NCI-H2171 treated with DMSO at 0.1 percent for 48 hours (cell line): ENCODE results near the gene EPHB4.
A peak's percentile ranks its signal among the peaks of the same experiment; 100 is the strongest.
"Not testable (repeated sequence)": the region's sequence is repeated elsewhere in the genome, so short reads cannot be mapped to it uniquely, and the experiment has no call there.

Experiments used
- DNase-seq: peaks from one replicate; lab custom pipeline; 2025; lab: John Stamatoyannopoulos, UW

Gene EPHB4

DNA sequence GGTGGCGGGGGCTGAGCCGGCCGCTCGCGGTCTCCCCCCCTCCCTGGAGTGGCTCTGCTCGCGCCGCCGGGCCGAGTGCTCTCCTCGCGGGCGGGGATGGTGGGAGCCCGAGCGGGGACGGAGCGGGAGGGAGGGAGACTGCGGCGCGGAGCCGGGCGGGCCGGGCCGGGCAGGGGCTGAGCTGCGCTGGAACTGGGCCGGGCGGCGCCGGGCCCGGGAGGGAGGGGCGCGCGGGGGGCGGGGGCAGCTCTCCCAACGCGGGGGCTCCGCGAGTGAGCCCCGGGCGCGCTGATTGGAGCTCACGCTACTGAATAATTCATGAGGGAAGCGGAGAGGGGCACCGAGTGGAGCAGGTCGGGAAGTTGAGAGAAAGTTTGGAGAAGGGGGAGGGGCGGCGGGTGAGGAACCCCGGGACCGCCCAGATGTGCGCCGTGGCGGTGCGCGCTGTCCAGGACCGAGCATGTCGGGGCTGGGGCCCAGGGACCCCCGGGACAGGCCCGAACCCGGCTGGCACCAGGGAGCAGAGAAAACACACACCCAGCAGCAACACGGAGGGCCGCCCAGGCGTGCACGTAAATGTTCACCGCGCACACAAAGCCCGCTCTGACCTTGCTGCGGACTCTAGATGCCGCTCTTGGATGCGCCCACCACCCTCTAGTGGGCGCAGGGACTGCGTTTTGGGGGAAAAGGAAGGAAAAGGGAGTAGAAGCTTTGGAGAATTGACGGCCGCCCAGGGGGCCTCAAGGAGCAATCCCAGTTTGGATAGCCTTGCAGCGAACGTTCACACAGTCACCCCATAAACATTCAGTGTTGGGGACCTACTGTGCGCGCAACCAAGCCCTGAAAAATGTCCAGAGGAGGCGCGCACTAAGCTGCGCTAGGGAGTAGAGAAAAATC, at the start of gene EPHB4:
EPHB4 (minus strand) TSS at position 194 of the 897 bp plus-strand sequence. CDS start 493 bp downstream, outside the sequence.
- DNase-seq = peak; percentile 71

DNA sequence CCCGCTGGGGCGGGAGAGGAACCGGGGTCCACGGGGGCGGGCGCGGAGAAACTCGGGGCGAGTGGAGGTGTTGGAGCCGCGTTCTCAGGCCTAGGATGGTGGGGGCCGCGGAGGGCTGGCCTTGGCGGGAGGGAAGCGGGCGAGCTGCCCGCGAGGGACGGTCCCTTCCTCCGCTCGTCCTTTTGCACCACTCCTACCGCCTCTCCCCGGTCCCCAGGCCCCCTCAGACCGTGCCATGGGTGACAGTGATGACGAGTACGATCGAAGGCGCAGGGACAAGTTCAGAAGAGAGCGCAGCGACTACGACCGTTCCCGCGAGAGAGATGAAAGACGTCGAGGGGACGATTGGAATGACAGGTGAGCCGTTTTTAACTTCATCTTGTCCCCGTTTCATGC, 48.0 kb upstream of the EPHB4 start:
- peak; percentile 19 for DNase-seq

DNA sequence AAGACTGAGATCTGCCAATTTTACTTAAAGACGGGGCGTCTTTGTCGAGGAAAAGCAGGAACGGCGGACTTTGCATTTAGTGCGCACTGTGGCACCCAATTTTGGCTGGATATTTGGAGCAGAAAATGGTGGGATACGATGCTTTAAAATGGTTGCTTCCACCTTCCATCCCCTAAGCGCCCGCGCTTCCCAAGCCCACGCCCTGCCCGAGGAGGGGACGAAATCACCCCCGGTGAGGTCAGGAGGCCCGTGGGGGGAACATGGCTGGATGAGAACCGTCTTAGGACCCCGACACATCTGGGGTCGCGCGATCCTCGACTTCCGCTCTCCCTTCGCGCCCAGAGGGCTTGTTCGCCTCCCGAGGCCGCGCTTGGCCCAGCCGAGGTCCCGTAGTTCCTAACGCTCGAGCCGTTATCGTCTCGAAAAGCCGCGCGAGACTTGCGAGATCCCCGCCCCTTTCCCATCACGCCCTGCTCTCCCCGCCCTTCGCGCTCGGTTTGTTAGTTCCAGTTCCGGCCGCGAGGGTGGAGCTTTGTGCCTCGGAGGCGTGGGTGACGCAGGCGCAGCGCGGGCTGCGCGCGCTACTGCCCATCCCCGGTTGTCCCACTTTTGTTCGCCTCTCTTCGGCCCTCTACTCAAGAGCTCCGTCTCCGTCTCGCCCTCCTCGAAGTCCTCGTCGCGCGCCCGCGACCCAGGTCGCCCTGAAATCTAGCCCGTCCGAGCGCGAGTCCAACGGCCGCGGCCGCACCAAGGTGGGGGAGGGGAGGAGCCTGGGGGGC, 47.4 kb upstream of the EPHB4 start, which contains the start of gene SRRT:
SRRT (plus strand) TSS at position 527 of the 779 bp plus-strand sequence. CDS start 488 bp downstream, outside the sequence.
- peak; percentile 98 for DNase-seq

DNA sequence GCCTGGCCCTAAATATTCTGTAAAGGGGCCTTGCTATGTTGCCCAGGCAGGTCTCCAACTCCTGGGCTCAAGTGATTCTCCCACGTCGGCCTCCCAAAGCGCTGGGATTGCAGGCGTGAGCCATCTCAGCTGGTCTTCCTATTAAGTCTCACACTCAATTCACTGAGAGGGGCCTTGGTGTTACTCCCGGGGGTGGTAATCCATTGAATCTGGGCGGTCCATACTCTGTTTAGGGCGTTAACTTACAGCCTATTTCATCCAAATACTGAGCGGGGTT, 46.9 kb upstream of the EPHB4 start:
- DNase-seq = no peak

DNA sequence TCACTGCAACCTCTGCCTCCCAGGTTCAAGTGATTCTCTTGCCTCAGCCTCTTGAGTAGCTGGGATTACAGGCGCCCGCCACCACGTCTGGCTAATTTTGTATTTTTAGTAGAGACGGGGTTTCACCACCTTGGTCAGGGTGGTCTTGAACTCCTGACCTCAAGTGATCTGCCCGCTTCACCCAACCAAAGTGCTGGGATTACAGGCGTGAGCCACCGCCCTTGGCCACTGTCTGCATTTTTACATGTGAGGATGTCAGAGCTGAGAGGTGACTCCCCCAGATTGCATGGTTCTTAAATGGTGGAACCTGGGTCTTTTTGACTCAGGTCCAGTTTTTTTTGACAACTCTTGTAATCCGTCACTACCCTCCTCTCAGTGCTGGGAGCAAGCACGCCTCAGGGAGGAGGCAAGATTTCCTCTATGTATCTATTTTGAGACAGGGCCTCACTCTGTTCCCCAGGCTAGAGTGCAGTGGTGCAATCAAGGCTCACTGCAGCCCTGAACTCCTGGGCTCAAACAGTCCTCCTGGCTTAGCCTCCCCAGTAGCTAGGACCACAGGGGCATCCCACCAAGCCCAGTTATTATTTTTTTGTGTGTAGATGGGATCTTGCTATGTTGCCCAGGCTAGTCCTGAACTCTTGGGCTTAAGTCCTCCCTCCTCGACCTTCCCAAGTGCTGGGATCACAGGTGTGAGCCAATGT, 46.4 kb upstream of the EPHB4 start:
- DNase-seq = peak; percentile 33

GRCh38 chr7:100867776-100868485, 40.6 kb upstream of the EPHB4 start:
- no peak for DNase-seq

DNA sequence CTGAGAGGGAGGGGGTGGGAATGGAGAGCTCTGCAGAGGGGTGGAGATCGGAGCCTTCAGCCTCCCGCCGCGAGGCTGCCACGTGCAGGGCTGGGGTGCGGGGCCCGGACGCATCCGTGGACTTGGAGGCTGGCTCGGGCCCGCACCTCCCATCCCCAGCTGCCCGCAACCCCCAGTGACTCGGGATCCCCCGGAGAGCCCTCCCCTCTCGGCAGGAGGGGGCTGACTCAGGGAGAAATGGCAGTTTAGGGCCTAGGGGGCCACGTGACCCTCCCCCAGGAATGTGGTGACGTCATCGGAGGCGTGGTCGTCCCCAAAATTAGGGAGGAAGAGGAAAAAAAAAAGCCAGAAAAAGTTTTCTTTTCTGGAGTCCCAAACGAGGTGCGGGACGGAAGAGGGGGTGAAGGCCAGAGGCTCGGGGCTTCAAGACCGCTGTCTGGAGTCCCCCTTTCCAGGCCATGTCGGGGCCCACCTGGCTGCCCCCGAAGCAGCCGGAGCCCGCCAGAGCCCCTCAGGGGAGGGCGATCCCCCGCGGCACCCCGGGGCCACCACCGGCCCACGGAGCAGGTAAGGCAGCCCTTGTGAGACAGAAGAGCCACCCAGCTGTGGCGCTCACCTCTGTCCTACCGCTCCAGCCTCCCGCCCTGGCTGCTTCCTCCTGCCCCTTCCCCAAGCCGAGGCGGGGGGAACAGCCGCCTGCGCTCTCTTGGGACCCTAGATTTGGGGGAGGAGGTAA, 39.9 kb upstream of the EPHB4 start, which contains the start of gene TRIP6:
TRIP6 (plus strand) TSS at position 348 of the 736 bp plus-strand sequence; CDS start at position 459, 111 bp downstream.
- peak; percentile 73 for DNase-seq

DNA sequence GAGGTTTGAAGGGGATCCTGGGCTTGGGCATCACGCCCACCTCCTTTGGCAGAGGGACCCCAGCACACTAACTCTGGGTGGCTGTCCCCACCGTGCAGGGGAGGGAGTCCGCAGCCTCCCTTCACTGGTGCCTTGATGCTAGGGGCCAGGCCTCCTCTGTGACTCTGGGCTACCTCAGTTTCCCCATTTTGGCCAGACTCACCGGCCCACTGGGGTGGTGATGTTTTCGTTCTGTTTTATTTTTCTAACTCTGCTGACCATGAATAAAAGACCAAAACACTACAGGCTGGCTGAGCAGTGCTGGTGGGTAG, 39.4 kb upstream of the EPHB4 start:
- DNase-seq = no peak

DNA sequence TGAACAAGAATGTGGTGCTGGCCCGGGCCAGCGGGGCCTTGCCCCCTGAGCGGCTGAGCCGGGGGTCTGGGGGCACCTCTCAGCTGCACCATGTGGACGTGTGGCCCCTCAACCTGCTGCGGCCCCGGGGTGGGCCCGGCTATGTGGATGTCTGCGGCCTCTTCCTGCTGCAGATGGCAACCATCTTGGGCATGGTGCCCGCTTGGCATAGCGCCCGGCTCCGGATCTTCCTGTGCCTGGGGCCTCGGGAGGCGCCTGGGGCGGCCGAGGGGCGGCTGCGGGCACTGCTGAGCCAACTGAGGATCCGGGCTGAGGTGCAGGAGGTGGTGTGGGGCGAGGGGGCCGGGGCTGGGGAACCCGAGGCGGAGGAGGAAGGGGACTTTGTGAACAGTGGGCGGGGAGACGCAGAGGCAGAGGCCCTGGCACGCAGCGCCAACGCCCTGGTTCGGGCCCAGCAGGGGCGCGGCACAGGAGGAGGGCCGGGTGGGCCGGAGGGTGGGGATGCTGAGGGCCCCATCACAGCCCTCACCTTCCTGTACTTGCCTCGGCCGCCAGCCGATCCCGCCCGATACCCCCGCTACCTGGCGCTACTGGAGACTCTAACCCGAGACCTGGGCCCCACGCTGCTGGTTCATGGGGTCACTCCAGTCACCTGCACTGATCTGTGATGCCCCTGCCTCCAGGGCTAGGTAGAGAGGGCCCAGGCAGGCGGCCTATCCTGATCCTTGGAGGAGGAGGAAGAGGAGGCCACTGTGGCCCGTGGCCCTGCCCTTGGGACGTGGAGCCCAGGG, 38.8 kb upstream of the EPHB4 start:
- peak; percentile 77 for DNase-seq

GRCh38 chr7:100865372-100865911, 38.1 kb upstream of the EPHB4 start:
- peak; percentile 84 for DNase-seq

GRCh38 chr7:100864263-100864845, 37.0 kb upstream of the EPHB4 start:
- no peak for DNase-seq

- no peak for DNase-seq
These were observed 36.2 kb upstream of the EPHB4 start for GRCh38 chr7:100863406-100863950.

- DNase-seq = no peak
These were observed 34.3 kb upstream of the EPHB4 start for GRCh38 chr7:100861616-100861985.

DNA sequence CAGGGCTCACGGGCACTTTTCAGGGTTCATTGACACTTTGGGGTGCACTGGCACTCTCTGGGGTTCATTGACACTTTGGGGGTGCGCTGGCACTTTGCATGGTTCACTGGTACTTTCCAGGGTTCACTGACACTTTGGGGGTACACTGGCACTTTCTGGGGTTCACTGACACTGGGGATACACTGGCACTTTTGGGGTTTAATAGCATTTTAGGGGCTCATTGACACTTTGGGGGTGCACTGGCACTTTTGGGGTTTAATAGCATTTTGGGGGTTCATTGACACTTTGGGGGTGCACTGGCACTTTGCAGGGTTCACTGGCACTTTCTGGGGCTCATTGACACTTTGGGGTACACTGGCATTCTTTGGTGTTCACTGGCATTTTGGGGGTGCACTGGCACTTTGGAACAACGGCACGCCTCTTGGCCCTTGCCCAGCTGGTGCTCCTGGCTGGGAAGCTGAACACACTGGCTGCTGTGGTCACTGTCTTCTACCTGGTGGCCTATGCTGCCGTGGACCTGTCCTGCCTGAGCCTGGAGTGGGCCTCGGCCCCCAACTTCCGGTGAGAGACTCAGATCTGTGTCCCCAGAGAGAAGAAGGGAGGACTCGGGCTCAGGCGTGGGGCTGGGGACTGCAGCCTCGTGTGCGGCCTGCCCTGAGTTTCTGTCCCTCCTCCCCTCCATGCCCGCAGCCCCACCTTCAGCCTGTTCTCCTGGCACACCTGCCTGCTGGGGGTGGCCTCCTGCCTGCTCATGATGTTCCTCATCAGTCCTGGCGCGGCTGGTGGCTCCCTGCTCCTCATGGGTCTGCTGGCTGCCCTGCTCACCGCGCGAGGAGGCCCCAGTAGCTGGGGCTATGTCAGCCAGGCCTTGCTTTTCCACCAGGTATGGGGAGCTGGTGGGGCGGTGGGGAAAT, 33.6 kb upstream of the EPHB4 start:
- no peak for DNase-seq

GRCh38 chr7:100859856-100860255, 32.5 kb upstream of the EPHB4 start:
- DNase-seq = no peak

GRCh38 chr7:100856871-100857282, 29.6 kb upstream of the EPHB4 start:
- no peak for DNase-seq

- DNase-seq = no peak
These were observed 28.2 kb upstream of the EPHB4 start for GRCh38 chr7:100855515-100855914.

DNA sequence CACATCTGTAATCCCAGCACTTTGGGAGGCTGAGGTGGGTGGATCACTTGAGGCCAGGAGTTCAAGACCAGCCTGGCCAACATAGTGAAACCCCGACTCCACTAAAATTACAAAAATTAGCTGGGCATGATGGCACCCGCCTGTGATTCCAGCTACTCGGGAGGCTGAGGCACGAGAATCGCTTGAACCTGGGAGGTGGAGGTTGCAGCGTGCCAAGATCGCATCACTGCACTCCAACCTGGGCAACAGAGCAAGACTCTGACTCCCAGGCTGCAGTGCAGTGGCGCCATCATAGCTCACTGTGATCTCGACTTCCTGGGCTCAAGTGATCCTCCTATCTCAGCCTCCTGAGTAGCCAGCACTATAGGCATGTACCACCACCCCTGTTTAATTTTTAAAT, 27.6 kb upstream of the EPHB4 start:
- not testable (repeated sequence) for DNase-seq
